ENCODE results near the gene LRRC46. TPM values are rescaled to one million over a fixed set of nuclear protein-coding genes. Genes with fewer than 3 reads are reported as not detected.
A peak's percentile ranks its signal among the peaks of the same experiment; 100 is the strongest.

LRRC46 gene
- total RNA-seq, 8 experiments from 2014 or later = 0.27 to 5.2 (median 1.2) TPM

GRCh38 chr17:47867813-47868533 lies 36.5 kb downstream of the LRRC46 start:
- in situ Hi-C loops (cut with MboI; ENCODE audit: low pct_unique_long_range_greater_than_20kb in 2 of 9, low sequenced_read_pairs in 9 of 9, unreplicated experiment in 9 of 9) = no loop called here
- Histone ChIP-seq H3K27ac (no peak overlapping the region), H3K4me3 (no peak overlapping the region), H3K4me1 (replicated peaks in 1 of 2) (peaks cover 0 to 6% of the 10 kb centered on the region in 2 donors)
- 33 to 88% (median 80%) methylated on average over 1 to 8 of the region's 11 CpGs; no CpG with 5 or more reads in 5 of the 10 experiments for WGBS, 10 experiments
- ATAC-seq (replicated peaks in 6 of 8) = peak in 3 of 8 experiments; percentile 18 to 75 (median 67)

- 20 to 60% (median 27%) methylated on average over 1 to 2 of the region's 2 CpGs; no CpG with 5 or more reads in 7 of the 10 experiments for WGBS, 10 experiments
- in situ Hi-C loops (cut with MboI; ENCODE audit: low pct_unique_long_range_greater_than_20kb in 2 of 9, low sequenced_read_pairs in 9 of 9, unreplicated experiment in 9 of 9) = no loop called here
- no peak overlapping the region for H3K27ac ChIP-seq
- H3K4me3 ChIP-seq = no peak overlapping the region
- no peak for ATAC-seq (replicated peaks in 6 of 8)
- peaks cover 0 to 6% of the 10 kb centered on the region in 2 donors for H3K4me1 ChIP-seq (replicated peaks in 1 of 2)
Measured at GRCh38 chr17:47869114-47869513, 37.6 kb downstream of the LRRC46 start.

DNA sequence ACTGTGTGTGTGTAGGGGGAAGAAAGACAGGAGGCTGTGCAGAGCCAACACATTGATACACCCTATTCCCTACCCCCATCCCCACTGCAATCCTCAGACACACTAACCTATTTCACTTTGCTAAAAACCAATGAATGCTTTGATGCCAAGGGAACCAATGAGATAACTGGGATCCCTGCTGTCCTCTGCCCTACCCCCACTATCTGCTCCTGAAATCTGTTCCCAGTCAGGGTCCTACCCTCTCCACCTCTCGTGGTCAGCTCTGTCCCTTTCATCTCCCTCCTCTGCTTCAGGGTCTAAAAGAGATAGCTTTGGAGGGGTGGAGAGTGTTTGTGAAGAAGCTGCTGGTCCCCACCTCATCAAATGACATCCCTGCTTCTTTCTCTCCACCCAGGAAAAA lies 38.6 kb downstream of the LRRC46 start:
- no peak for ATAC-seq (replicated peaks in 6 of 8)

DNA sequence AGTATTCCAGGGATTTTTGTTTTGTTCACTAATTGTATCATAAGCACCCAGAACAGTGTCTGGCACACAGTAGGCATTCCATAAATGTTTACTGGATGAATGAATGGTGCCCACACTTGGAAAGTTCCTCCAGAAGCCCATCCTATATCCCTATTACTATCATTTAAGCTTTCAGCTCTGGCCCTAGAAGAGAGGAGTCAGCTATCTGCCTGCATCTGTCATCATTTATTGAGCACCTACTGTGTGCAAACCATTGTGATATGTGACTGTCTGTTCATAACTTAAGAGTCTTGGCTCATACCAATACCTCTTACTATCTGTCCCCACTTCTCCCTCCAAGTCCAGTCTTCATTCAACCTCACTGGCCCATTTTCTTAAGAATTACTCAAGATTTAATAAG lies 39.6 kb downstream of the LRRC46 start:
- Histone ChIP-seq H3K27ac (no peak overlapping the region), H3K4me1 (replicated peaks in 1 of 2) (peaks cover 0 to 6% of the 10 kb centered on the region in 2 donors), H3K4me3 (no peak overlapping the region)
- ATAC-seq (replicated peaks in 6 of 8) = no peak
- in situ Hi-C loops (cut with MboI; ENCODE audit: low pct_unique_long_range_greater_than_20kb in 2 of 9, low sequenced_read_pairs in 9 of 9, unreplicated experiment in 9 of 9) = no loop called here

More for the DNA sequence above, 38.6 kb downstream of the LRRC46 start:
- WGBS, 10 experiments = 0% methylated on average over 1 of the region's 1 CpG; no CpG with 5 or more reads in 9 of the 10 experiments
- in situ Hi-C loops (cut with MboI; ENCODE audit: low pct_unique_long_range_greater_than_20kb in 2 of 9, low sequenced_read_pairs in 9 of 9, unreplicated experiment in 9 of 9) = no loop called here
- Histone ChIP-seq H3K27ac (no peak overlapping the region), H3K4me1 (replicated peaks in 1 of 2) (peaks cover 0 to 6% of the 10 kb centered on the region in 2 donors), H3K4me3 (no peak overlapping the region)

- 0 to 46% (median 8%) methylated on average over 4 to 8 of the region's 29 CpGs; no CpG with 5 or more reads in 6 of the 10 experiments for WGBS, 10 experiments
- in situ Hi-C loops (cut with MboI; ENCODE audit: low pct_unique_long_range_greater_than_20kb in 2 of 9, low sequenced_read_pairs in 9 of 9, unreplicated experiment in 9 of 9) = no loop called here
- H3K27ac ChIP-seq = no peak overlapping the region
- peaks cover 0 to 6% of the 10 kb centered on the region in 2 donors for H3K4me1 ChIP-seq (replicated peaks in 1 of 2)
- no peak overlapping the region for H3K4me3 ChIP-seq
- ATAC-seq (replicated peaks in 6 of 8) = peak in 4 of 8 experiments; percentile 12 to 49 (median 24)
Measured at GRCh38 chr17:47872019-47872650, 40.7 kb downstream of the LRRC46 start.

DNA sequence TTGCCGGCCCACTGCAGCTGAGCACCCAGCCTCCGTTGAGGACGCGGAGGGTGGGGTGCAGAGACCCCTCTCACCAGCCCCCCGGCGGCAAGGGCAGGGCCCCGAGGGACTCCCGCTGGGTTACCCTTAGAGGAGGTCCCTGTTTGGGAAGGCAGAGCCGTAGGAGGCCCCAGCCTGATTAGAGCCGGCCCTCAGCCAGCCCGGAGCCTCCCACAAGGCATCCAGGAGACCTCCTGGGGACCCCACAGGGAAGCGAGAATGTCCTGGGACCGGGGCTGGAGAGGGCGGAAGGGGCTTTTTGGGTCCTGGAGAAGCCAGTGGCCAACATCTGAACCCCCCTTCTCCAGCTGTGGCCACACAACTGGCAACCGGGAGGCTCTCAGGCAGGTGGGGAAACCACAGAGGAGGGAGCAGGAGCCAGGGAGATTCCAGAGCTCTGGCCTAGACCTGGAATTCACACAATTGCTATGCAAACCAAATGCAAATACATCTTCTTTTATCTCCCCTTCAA lies 41.2 kb downstream of the LRRC46 start:
- peak in 3 of 8 experiments; percentile 11 to 30 (median 12) for ATAC-seq (replicated peaks in 6 of 8)
- H3K27ac ChIP-seq = no peak overlapping the region
- peaks cover 0 to 6% of the 10 kb centered on the region in 2 donors for H3K4me1 ChIP-seq (replicated peaks in 1 of 2)
- WGBS, 10 experiments = 4 to 47% (median 22%) methylated on average over 3 to 6 of the region's 15 CpGs; no CpG with 5 or more reads in 6 of the 10 experiments
- no peak overlapping the region for H3K4me3 ChIP-seq
- in situ Hi-C loops (cut with MboI; ENCODE audit: low pct_unique_long_range_greater_than_20kb in 2 of 9, low sequenced_read_pairs in 9 of 9, unreplicated experiment in 9 of 9) = no loop called here

DNA sequence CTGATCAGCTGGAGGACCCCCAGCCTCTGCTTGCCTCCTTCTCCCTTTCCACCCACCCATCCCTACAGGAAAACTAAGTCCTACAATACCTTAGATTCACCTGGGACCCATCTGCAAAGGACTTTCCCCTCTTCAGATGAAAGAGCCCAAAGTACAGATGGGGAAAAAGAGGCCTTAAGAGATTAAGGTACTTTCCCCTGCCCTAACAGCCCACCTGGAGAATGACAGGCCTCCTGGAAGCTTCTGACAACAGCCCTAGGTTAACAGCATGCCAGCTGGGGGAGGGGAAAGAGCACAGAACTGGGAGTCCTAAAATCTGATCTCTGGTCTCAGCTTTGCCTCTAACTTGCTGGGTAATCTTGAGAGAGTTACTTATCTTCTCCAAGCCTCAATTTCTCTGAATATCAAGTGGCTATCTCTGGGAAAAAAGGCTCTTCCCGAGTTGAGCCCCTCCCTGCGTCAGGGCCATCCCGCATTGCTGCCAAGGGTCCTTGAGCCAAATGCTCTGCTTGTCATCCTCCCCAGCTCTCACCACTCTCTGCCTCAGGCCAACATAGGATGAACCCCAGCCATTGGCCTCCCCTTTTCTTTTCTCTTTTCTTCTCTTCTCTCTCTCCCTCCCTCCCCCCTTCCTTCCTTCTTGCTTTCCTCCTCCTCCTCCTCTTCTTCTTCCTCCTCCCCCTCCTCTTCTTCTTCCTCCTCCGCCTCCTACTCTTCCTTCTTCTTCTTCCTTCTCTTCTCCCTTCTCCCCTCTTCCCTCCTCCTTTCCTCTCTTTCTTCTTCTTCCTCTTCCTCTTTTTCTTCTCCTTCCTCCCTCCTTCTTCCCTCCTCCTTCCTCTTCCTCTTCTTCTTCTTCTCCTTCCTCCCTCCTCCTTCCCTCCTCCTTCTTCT lies 42.0 kb downstream of the LRRC46 start:
- H3K27ac ChIP-seq = no peak overlapping the region
- WGBS, 10 experiments = 0 to 87% (median 47%) methylated on average over 1 to 4 of the region's 4 CpGs; no CpG with 5 or more reads in 4 of the 10 experiments
- H3K4me3 ChIP-seq = no peak overlapping the region
- in situ Hi-C loops (cut with MboI; ENCODE audit: low pct_unique_long_range_greater_than_20kb in 2 of 9, low sequenced_read_pairs in 9 of 9, unreplicated experiment in 9 of 9) = no loop called here
- peaks cover 0 to 6% of the 10 kb centered on the region in 2 donors for H3K4me1 ChIP-seq (replicated peaks in 1 of 2)
- ATAC-seq (replicated peaks in 6 of 8) = no peak

DNA sequence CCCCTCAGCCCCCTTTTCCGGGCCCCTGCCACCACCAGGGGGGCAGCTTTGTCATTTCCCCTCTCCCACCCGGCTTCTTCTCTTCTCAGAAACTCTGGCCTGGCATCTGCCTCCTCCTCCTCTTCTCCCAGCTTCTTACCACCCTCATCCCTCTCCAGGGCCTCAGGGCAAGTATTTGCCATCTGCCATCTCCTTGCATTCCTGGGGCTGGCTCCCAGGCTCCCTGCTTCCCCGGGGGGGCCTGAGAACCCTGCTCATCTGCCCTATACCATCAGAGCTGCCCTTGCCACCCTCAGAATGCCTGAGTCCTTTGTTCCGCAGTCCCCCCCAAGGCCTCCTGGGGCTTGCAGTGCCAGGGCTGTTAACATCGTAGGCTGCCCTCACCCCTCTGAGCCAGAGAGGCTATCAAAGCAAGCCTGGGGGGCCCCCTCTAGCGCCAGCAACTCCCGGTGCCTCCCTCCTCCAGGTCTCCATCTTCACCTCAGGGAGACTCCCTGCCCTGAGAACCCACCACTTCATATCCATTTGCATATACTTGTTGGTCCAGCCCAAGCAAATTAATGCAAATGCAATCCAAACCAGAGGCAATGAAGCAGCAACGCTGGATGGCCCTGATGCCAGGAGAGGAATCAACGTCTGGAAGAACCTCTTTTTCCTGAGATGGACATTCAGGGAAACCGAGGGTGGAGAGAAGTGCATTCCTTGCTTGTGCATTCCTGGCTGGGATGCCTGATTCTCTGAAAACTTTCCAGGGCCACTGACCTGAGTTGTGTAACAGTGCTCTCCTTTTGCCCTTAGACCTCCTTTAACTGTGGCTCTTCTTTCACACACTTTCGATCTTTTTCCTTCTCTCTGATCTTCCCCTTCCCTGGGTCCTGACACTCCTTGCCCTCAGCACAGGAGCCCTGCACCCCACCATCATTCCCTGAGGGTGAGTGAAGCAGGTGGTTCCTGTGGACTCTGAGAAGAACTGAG lies 43.8 kb downstream of the LRRC46 start:
- H3K4me3 ChIP-seq = no peak overlapping the region
- peak in 6 of 8 experiments; percentile 36 to 94 (median 89) for ATAC-seq (replicated peaks in 6 of 8)
- 0 to 86% (median 40%) methylated on average over 1 to 3 of the region's 11 CpGs; no CpG with 5 or more reads in 1 of the 10 experiments for WGBS, 10 experiments
- no peak overlapping the region for H3K27ac ChIP-seq
- H3K4me1 ChIP-seq (replicated peaks in 1 of 2) = peaks cover 0 to 6% of the 10 kb centered on the region in 2 donors
- in situ Hi-C loops (cut with MboI; ENCODE audit: low pct_unique_long_range_greater_than_20kb in 2 of 9, low sequenced_read_pairs in 9 of 9, unreplicated experiment in 9 of 9) = no loop called here

DNA sequence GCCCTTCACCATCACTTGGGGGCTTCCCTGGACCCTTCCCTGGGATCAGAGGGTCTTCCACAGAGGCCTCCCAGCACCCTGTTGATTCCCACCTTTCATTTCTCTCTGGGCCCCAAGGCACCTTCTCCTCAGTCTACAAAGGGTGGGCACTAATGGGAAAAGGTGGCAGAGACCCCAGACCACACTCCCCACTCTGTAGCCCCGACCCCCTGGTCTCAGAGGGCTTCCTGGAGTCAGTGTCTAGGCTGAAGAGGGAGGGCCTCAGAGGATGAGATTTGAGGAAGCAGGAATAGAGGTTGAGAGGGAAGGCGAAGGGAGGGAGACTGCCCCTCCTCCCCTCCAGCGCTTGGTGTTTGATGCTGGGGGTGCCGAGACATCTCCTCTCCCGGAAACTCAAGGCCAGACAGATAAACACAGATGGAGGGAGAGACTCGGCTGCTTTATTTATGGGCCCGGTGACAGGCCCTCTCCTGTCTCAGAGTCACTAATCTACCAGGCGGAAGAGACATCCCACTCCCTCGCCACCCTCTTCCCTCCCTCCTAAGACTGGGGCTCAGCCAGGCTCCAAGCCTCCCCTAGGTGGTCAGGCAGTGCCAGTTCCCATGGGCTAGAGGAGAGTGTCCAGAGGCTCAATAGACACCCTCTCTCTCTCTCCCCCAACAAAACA lies 46.0 kb downstream of the LRRC46 start:
- no peak overlapping the region for H3K4me3 ChIP-seq
- in situ Hi-C loops (cut with MboI; ENCODE audit: low pct_unique_long_range_greater_than_20kb in 2 of 9, low sequenced_read_pairs in 9 of 9, unreplicated experiment in 9 of 9) = no loop called here
- H3K27ac ChIP-seq = no peak overlapping the region
- H3K4me1 ChIP-seq (replicated peaks in 1 of 2) = peaks cover 0 to 2% of the 10 kb centered on the region in 2 donors
- peak in 5 of 8 experiments; percentile 53 to 77 (median 65) for ATAC-seq (replicated peaks in 6 of 8)
- 26 to 40% methylated on average over 1 to 4 of the region's 9 CpGs; no CpG with 5 or more reads in 8 of the 10 experiments for WGBS, 10 experiments

DNA sequence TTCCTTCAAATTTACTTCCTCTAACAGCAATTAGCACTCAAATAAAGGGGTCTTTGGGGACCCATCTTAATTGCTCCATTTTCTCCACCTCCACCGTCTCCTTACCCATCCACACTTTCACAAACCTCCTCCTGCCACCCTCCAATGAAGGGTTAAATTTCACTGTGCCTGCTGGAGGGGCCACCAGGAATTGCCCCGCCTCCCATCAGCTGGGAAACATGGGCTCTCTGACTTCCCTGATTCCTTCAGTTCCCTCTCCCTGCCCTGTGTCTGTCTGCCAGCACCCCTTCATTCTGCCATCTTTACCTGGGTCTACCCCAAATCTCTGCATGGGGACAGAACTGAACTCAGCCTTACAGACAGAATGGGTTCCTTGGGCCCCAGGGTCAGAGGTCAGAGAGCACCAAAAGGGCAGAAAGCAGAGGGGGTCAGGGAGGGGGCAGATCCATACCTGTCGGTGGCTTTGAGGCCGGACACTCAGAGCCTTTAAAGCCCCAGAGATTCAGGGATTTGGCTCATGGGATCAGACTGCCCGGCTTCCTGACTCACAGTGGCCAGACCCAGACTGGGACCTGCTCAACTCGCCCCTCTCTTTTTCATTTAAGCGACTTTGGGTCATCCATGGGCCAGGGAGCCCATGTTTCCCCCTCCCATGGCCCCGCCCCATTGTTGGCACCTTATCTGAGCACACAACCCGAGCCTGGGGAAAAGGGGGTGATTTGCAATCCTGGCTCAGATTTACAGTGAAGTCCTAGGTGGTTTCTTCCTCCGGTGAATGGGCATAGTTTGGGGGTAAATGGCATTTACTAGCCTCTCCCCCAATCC lies 46.9 kb downstream of the LRRC46 start:
- ATAC-seq (replicated peaks in 6 of 8) = no peak
- H3K4me3 ChIP-seq = no peak overlapping the region
- in situ Hi-C loops (cut with MboI; ENCODE audit: low pct_unique_long_range_greater_than_20kb in 2 of 9, low sequenced_read_pairs in 9 of 9, unreplicated experiment in 9 of 9) = no loop called here
- H3K4me1 ChIP-seq (replicated peaks in 1 of 2) = no peaks in the 10 kb centered on the region
- WGBS, 10 experiments = 13 to 83% (median 38%) methylated on average over 1 to 6 of the region's 10 CpGs; no CpG with 5 or more reads in 2 of the 10 experiments
- no peak overlapping the region for H3K27ac ChIP-seq
